IMR-90 (cell line): ENCODE data around the gene AAGAB. TPM values are rescaled to one million over a fixed set of nuclear protein-coding genes. Genes with fewer than 3 reads are reported as not detected.

Source experiments
- ATAC-seq: fragments of 200-7000 bp; cut with Tn5 transposase; 2 replicates; pipeline ENCODE4 v1.9.1; 2020; ENCODE audit warnings: low read depth, mild to moderate bottlenecking, moderate library complexity
- BruUV-seq: library from RNA; stranded (reverse); fragments of 400-500 nt; replicated peaks from 2 replicates; lab custom pipeline; 2021; lab: Mats Ljungman, UMichigan
- CTCF ChIA-PET: fragments of 300-600 bp; formaldehyde crosslinking; extraction: SDS; loops from one replicate; lab custom pipeline; 2021; ENCODE audit warnings: antibody characterized with exemption; lab: Yijun Ruan, JAX
- POLR2A ChIA-PET: fragments of 300-600 bp; sonication (Branson Sonifier 250); formaldehyde crosslinking; loops from one replicate; lab custom pipeline; 2022; ENCODE audit warnings: antibody characterized with exemption; ENCODE audit not compliant: unreplicated experiment; lab: Charles Lee
- DNase-seq: peaks from one replicate; pipeline ENCODE4 v3.0.0; 2013
- H2AFZ ChIP-seq: replicated peaks from 2 replicates; pipeline ENCODE3; 2013; ENCODE audit warnings: low read length, mild to moderate bottlenecking; ENCODE audit not compliant: poor library complexity
- H2AK5ac ChIP-seq: 2 replicates; pipeline ENCODE4 v1.6.1; 2013; ENCODE audit warnings: low read depth, low read length, inconsistent platforms
- H2AK9ac ChIP-seq: replicated peaks from 2 replicates; pipeline ENCODE3; 2013; ENCODE audit warnings: mild to moderate bottlenecking, low read depth, low read length, moderate library complexity; ENCODE audit not compliant: poor library complexity
- H2BK120ac ChIP-seq: 2 replicates; pipeline ENCODE4 v1.6.1; 2013; ENCODE audit warnings: low read depth, low read length, inconsistent platforms
- H2BK15ac ChIP-seq: 3 replicates; pipeline ENCODE4 v1.6.1; 2013; ENCODE audit warnings: low read depth, low read length, inconsistent platforms
- H2BK20ac ChIP-seq: 2 replicates; pipeline ENCODE4 v1.6.1; 2013; ENCODE audit warnings: low read depth, mild to moderate bottlenecking, inconsistent platforms, low read length, moderate library complexity
- H2BK5ac ChIP-seq: 2 replicates; pipeline ENCODE4 v1.6.1; 2013; ENCODE audit warnings: mild to moderate bottlenecking, low read depth, low read length, inconsistent platforms; ENCODE audit not compliant: poor library complexity, severe bottlenecking
- H3K14ac ChIP-seq: replicated peaks from 2 replicates; pipeline ENCODE4 v1.6.1; 2013; ENCODE audit warnings: low read depth, low read length, inconsistent platforms
- H3K18ac ChIP-seq: 2 replicates; pipeline ENCODE4 v1.6.1; 2013; ENCODE audit warnings: low read depth, low read length, control low read depth
- H3K23ac ChIP-seq: 2 replicates; pipeline ENCODE4 v1.6.1; 2013; ENCODE audit warnings: low read depth, low read length, inconsistent platforms
- H3K27ac ChIP-seq: 2 replicates; pipeline ENCODE4 v1.5.1; 2013; ENCODE audit warnings: mild to moderate bottlenecking, control low read depth, low read length; ENCODE audit not compliant: insufficient read depth
- H3K27me3 ChIP-seq: 2 replicates; pipeline ENCODE4 v1.6.1; 2013; ENCODE audit warnings: low read length; ENCODE audit not compliant: control insufficient read depth, insufficient read depth
- H3K36me3 ChIP-seq: 2 replicates; pipeline ENCODE4 v1.6.1; 2013; ENCODE audit warnings: low read length, mixed read lengths; ENCODE audit not compliant: control insufficient read depth, insufficient read depth
- H3K4ac ChIP-seq: 2 replicates; pipeline ENCODE4 v1.6.1; 2013; ENCODE audit warnings: low read depth, low read length, inconsistent platforms
- H3K4me1 ChIP-seq: 2 replicates; pipeline ENCODE4 v1.6.1; 2013; ENCODE audit warnings: low read length, mixed read lengths; ENCODE audit not compliant: control insufficient read depth, insufficient read depth
- H3K4me2 ChIP-seq: 2 replicates; pipeline ENCODE4 v1.6.1; 2013; ENCODE audit warnings: low read depth, mild to moderate bottlenecking, control low read depth, low read length, moderate library complexity
- H3K4me3 ChIP-seq: 2 replicates; pipeline ENCODE4 v1.5.1; 2013; ENCODE audit warnings: low read depth, mild to moderate bottlenecking, control low read depth, low read length, moderate library complexity; ENCODE audit not compliant: insufficient read depth
- H3K56ac ChIP-seq: 2 replicates; pipeline ENCODE4 v1.6.1; 2013; ENCODE audit warnings: low read length, inconsistent platforms; ENCODE audit not compliant: insufficient read depth; ENCODE audit errors: extremely low read depth
- H3K79me1 ChIP-seq, 2 experiments: 2 replicates each; pipeline ENCODE4 v1.6.1; 2013; ENCODE audit warnings: low read length in 2 of 2, inconsistent platforms in 1 of 2, low read depth in 1 of 2
- H3K9ac ChIP-seq: 2 replicates; pipeline ENCODE4 v1.6.1; 2013; ENCODE audit warnings: low read depth, low read length, control low read depth
- H3K9me1 ChIP-seq: 2 replicates; pipeline ENCODE4 v1.6.1; 2013; ENCODE audit warnings: low read length, inconsistent platforms; ENCODE audit not compliant: insufficient read depth
- H3K9me3 ChIP-seq: 2 replicates; pipeline ENCODE4 v1.6.1; 2013; ENCODE audit warnings: low read length; ENCODE audit not compliant: control insufficient read depth, insufficient read depth
- H4K20me1 ChIP-seq: 2 replicates; pipeline ENCODE4 v1.6.1; 2013; ENCODE audit warnings: low read length, inconsistent platforms; ENCODE audit not compliant: insufficient read depth
- H4K5ac ChIP-seq: 2 replicates; pipeline ENCODE4 v1.6.1; 2013; ENCODE audit warnings: mild to moderate bottlenecking, low read depth, low read length, control low read depth
- H4K8ac ChIP-seq, 2 experiments: 2 replicates each; pipeline ENCODE4 v1.6.1; 2013; ENCODE audit warnings: low read depth in 2 of 2, low read length in 2 of 2, control low read depth in 1 of 2, inconsistent platforms in 1 of 2
- H4K91ac ChIP-seq: 2 replicates; pipeline ENCODE4 v1.6.1; 2013; ENCODE audit warnings: low read depth, low read length, inconsistent platforms; ENCODE audit not compliant: insufficient read depth
- BHLHE40 ChIP-seq: fragments of 150-350 bp; IDR thresholded peaks from 2 replicates; pipeline ENCODE4 v1.6.1; 2016; ENCODE audit warnings: mild to moderate bottlenecking, low read depth, low read length
- CEBPB ChIP-seq: IDR thresholded peaks from 2 replicates; pipeline ENCODE4 v1.6.1; 2012; ENCODE audit warnings: low read depth, low read length, improper control_type of control experiment
- CHD1 ChIP-seq: IDR thresholded peaks from 2 replicates; pipeline ENCODE4 v1.6.1; 2012; ENCODE audit warnings: low read depth, low read length, improper control_type of control experiment
- FOS ChIP-seq: fragments of 150-350 bp; IDR thresholded peaks from 2 replicates; pipeline ENCODE4 v1.6.1; 2016; ENCODE audit warnings: low read depth, low read length
- MAFK ChIP-seq: IDR thresholded peaks from 2 replicates; pipeline ENCODE4 v1.6.1; 2012; ENCODE audit warnings: low read depth, low read length, improper control_type of control experiment
- MXI1 ChIP-seq: IDR thresholded peaks from 2 replicates; pipeline ENCODE4 v1.6.1; 2012; ENCODE audit warnings: low read depth, mild to moderate bottlenecking, low read length, moderate library complexity, borderline replicate concordance
- NFE2L2 ChIP-seq: fragments of 150-350 bp; IDR thresholded peaks from 2 replicates; pipeline ENCODE4 v1.6.1; 2016; ENCODE audit warnings: low read depth, mild to moderate bottlenecking, low read length
- POLR2A ChIP-seq: IDR thresholded peaks from 2 replicates; pipeline ENCODE4 v1.6.1; 2012; ENCODE audit warnings: mild to moderate bottlenecking, low read depth, low read length
- RAD21 ChIP-seq: IDR thresholded peaks from 2 replicates; pipeline ENCODE4 v1.6.1; 2012; ENCODE audit warnings: low read length, improper control_type of control experiment
- RCOR1 ChIP-seq: IDR thresholded peaks from 2 replicates; pipeline ENCODE4 v1.6.1; 2012; ENCODE audit warnings: mild to moderate bottlenecking, low read length, improper control_type of control experiment; ENCODE audit not compliant: insufficient replicate concordance
- RFX5 ChIP-seq: IDR thresholded peaks from 2 replicates; pipeline ENCODE4 v1.8.0; 2012; ENCODE audit warnings: low read depth, mild to moderate bottlenecking, low read length, moderate library complexity
- SMC3 ChIP-seq: fragments of 150-350 bp; IDR thresholded peaks from 2 replicates; pipeline ENCODE4 v1.6.1; 2016; ENCODE audit warnings: low read depth, mild to moderate bottlenecking, antibody characterized with exemption, low read length, moderate library complexity
- WGBS, 2 experiments: methylation state at CpG; one replicate each; pipeline versions ENCODE4 v1.1.5 to v1.1.7; 2013; ENCODE audit warnings: missing lambda C conversion rate in 2 of 2; ENCODE audit not compliant: insufficient read length in 1 of 2; ENCODE audit errors: extremely low coverage in 2 of 2; 5-methylcytosine and 5-hydroxymethylcytosine counted together
- dilution Hi-C: fragments of 300-500 bp; cut with HindIII; formaldehyde crosslinking; loops from one replicate; pipeline ENCODE4 v1.14.3; 2018; ENCODE audit warnings: low sequenced_read_pairs; ENCODE audit not compliant: unreplicated experiment
- in situ Hi-C: fragments of 300-500 bp; cut with MboI; formaldehyde crosslinking; loops from 3 replicates; pipeline ENCODE4 v1.14.3; 2019; ENCODE audit warnings: low sequenced_read_pairs, inconsistent platforms, mixed read lengths
- intact Hi-C: fragments of 100-400 bp; cut with micrococcal nuclease; formaldehyde crosslinking; loops from 2 replicates; pipeline ENCODE4 v1.10.0; 2022
- polyA plus RNA-seq, 3 experiments: library from polyadenylated mRNA; depleted of rRNA; stranded (reverse); fragments of >200 nt; gene quantifications; 2 replicates each; pipeline ENCODE4 v1.2.3, GENCODE V29; 2012; ENCODE audit warnings: low replicate concordance in 1 of 3
- total RNA-seq: library from RNA; depleted of rRNA; stranded (reverse); fragments of >200 nt; gene quantifications from 2 replicates; pipeline ENCODE4 v1.2.3, GENCODE V29; 2012
- TF ChIP-seq, protein P1 (sequence below): fragments of 150-350 bp; IDR thresholded peaks from 2 replicates; pipeline ENCODE4 v1.6.1; 2016; ENCODE audit warnings: low read depth, mild to moderate bottlenecking, low read length, moderate library complexity, borderline replicate concordance
- TF ChIP-seq, protein P2 (sequence below): conservative IDR thresholded peaks from 2 replicates; pipeline ENCODE4 v1.5.1; 2012; ENCODE audit warnings: mild to moderate bottlenecking, low read depth, low read length, improper control_type of control experiment

AAGAB gene
- total and polyA plus RNA-seq, 2 of the 4 experiments (the other 2 are of a cell fraction), result 26.1 to 69.7 TPM

DNA sequence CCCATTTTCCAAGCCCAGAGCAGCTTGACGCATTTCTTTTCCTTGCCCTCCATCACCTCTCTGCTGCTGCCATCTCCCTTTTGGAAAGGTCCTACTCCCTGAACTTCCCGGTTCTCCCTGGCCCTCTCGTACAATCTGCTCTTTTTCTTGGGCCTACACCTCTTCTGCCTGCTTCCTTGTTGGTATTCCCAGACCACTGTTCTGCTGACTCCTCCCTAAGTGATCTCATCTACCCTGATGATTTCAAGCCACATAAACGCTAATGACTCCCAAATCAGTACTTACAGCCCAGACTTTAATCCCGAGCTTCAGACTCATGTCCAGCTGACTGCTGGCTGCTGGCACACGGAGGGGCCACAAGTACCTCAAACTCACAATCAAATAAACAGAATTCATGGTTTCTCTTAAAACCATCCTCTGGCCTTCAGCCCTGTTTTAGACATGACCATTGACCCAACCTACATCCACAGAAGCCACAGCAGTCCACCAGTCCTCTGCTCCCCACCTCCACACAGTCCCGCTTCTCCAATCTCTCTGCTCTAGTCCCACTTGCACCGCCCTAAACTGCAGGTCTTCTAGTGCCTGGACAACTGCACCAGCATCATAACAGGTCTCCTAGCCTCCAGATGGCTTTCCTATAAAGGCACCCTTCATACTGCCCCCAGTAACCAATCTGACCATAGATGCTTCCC, 57.6 kb downstream of the AAGAB start (continued):
- TF ChIP-seq SMC3 (no peak), RCOR1 (no peak)

DNA sequence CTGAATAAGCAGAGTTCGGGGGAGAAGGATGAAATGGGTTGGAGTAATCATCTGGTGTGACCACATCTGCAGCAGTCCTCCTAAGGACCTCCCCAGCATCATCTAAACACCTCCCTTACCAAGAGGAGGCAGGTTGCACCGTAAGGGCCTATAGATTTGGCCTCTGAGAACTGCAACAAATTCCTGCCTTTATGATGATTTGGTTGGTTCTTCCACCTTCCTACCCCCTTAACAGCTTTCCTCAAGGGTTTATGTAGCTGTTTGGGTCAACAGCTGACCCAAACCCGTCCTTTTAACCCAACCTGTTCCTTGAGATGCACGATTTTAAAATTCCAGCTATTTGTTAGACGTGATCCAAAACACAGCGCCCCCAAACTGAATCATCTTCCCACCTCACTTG, 58.2 kb downstream of the AAGAB start:
- H3K4me2 ChIP-seq, result no peak overlapping the region
- H2BK20ac ChIP-seq, result peak overlapping the region; percentile 28; the same call in 1 of the 2 replicates
- H3K36me3 ChIP-seq, result peaks cover 33% of the 10 kb centered on the region
- no peak overlapping the region for H3K9ac ChIP-seq
- peaks cover 54% of the 10 kb centered on the region for H3K9me1 ChIP-seq
- peak overlapping the region; percentile 45 for H2AK9ac ChIP-seq
- H3K27me3 ChIP-seq, result no peaks in the 10 kb centered on the region
- no peaks in the 10 kb centered on the region for H3K9me3 ChIP-seq
- peak overlapping the region; percentile 6; the same call in 1 of the 2 replicates for H3K23ac ChIP-seq
- H2AFZ ChIP-seq, result peak overlapping the region; percentile 25
- peak overlapping the region; percentile 10; the same call in 1 of the 2 replicates for H4K5ac ChIP-seq
- CTCF ChIA-PET, result no interaction called here
- ATAC-seq, result no peak
- intact Hi-C loops (loop anchor here (5.0 kb wide), 1 partner anchor 641 kb away; no protein-coding TSS in a partner anchor), dilution Hi-C loops (no loop called here), in situ Hi-C loops (loop anchor here (10.0 kb wide), 1 partner anchor 251 kb away; no protein-coding TSS in a partner anchor)
- no peak overlapping the region for H3K56ac ChIP-seq
- peak overlapping the region; percentile 60 for H3K14ac ChIP-seq
- POLR2A ChIA-PET, result no interaction called here
- peak overlapping the region; percentile 82 for H2BK5ac ChIP-seq
- peak overlapping the region; percentile 69; the same call in 1 of the 2 replicates for H2BK120ac ChIP-seq
- DNase-seq, result peak; percentile 54
- peak overlapping the region; percentile 75; the same call in 1 of the 2 replicates for H2AK5ac ChIP-seq
- peak overlapping the region in 1 of 2 experiments; percentile 86; a peak in 2 of 4 replicates for H4K8ac ChIP-seq
- peaks cover 19% of the 10 kb centered on the region; the same call in 1 of the 2 replicates for H4K20me1 ChIP-seq
- peak overlapping the region; percentile 59 for H3K4ac ChIP-seq
- no peak overlapping the region for H3K4me3 ChIP-seq
- WGBS, 2 experiments, result 89% methylated on average over 4 of the region's 6 CpGs; no CpG with 5 or more reads in 1 of the 2 experiments
- peaks cover 4 to 48% of the 10 kb centered on the region in 2 experiments for H3K79me1 ChIP-seq
- H4K91ac ChIP-seq, result peak overlapping the region; percentile 69; the same call in 1 of the 2 replicates
- BruUV-seq, result no TSS peak
- peak overlapping the region; percentile 72 for H3K27ac ChIP-seq
- H3K4me1 ChIP-seq, result peaks cover 39% of the 10 kb centered on the region
- no peak overlapping the region; the same call in 1 of the 2 replicates for H3K18ac ChIP-seq
- H2BK15ac ChIP-seq, result peak overlapping the region; percentile 33; the same call in 1 of the 3 replicates
- TF ChIP-seq POLR2A (no peak), MAFK (no peak), NFE2L2 (no peak), CEBPB (no peak), FOS (no peak), CHD1 (no peak), MXI1 (no peak), BHLHE40 (no peak), RFX5 (no peak), RAD21 (no peak)
- TF ChIP-seq, protein P1, sequence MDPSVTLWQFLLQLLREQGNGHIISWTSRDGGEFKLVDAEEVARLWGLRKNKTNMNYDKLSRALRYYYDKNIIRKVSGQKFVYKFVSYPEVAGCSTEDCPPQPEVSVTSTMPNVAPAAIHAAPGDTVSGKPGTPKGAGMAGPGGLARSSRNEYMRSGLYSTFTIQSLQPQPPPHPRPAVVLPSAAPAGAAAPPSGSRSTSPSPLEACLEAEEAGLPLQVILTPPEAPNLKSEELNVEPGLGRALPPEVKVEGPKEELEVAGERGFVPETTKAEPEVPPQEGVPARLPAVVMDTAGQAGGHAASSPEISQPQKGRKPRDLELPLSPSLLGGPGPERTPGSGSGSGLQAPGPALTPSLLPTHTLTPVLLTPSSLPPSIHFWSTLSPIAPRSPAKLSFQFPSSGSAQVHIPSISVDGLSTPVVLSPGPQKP, result no peak
- TF ChIP-seq, protein P2, sequence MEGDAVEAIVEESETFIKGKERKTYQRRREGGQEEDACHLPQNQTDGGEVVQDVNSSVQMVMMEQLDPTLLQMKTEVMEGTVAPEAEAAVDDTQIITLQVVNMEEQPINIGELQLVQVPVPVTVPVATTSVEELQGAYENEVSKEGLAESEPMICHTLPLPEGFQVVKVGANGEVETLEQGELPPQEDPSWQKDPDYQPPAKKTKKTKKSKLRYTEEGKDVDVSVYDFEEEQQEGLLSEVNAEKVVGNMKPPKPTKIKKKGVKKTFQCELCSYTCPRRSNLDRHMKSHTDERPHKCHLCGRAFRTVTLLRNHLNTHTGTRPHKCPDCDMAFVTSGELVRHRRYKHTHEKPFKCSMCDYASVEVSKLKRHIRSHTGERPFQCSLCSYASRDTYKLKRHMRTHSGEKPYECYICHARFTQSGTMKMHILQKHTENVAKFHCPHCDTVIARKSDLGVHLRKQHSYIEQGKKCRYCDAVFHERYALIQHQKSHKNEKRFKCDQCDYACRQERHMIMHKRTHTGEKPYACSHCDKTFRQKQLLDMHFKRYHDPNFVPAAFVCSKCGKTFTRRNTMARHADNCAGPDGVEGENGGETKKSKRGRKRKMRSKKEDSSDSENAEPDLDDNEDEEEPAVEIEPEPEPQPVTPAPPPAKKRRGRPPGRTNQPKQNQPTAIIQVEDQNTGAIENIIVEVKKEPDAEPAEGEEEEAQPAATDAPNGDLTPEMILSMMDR, result no peak
